ENCODE measurements around the gene DPP4. TPM values are rescaled to one million over a fixed set of nuclear protein-coding genes. Genes with fewer than 3 reads are reported as not detected.

The DPP4 gene
- total RNA-seq, 2 experiments from 2014 or later = not detected

- no TSS peak for BruUV-seq (replicated peaks)
- H3K36me3 ChIP-seq (ENCODE audit: insufficient read depth, low read length) = no peaks in the 10 kb centered on the region
- no peak overlapping the region for H3K4me2 ChIP-seq (ENCODE audit: low read length)
- ChIA-PET POLR2A (no interaction called here), CTCF (ENCODE audit: unreplicated experiment) (interaction anchor here (0.7 kb wide), 1 partner anchor 87 kb away, joined by 3 read pairs; no protein-coding TSS in a partner anchor)
- H3K9me3 ChIP-seq (ENCODE audit: low read length) = no peaks in the 10 kb centered on the region
- H3K9me2 ChIP-seq (ENCODE audit: insufficient read depth, low read length) = no peaks in the 10 kb centered on the region
- H3K27ac ChIP-seq (ENCODE audit: low read depth, low read length, poor library complexity, severe bottlenecking) = no peak overlapping the region
- no peak for TF ChIP-seq EZH2phosphoT487 (IDR thresholded peaks at IDR 0.05; ENCODE audit: borderline replicate concordance, low read depth, low read length)
- no peak for TF ChIP-seq CTCF (conservative IDR thresholded peaks at IDR 0.05; ENCODE audit: low read length)
- no peaks in the 10 kb centered on the region for H3K4me1 ChIP-seq (ENCODE audit: insufficient read depth, low read length, poor library complexity, severe bottlenecking)
- H4K20me1 ChIP-seq (ENCODE audit: insufficient read depth, low read length) = no peaks in the 10 kb centered on the region
- intact Hi-C loops (cut with micrococcal nuclease; ENCODE audit: unreplicated experiment) = no loop called here
- no peak overlapping the region for H2AFZ ChIP-seq (ENCODE audit: low read length)
- DNase-seq (ENCODE audit: low spot score) = no peak
- no peak overlapping the region for H3K4me3 ChIP-seq (ENCODE audit: low read depth, low read length, poor library complexity, severe bottlenecking)
- H3K79me2 ChIP-seq (ENCODE audit: insufficient read depth, low read depth, low read length) = no peaks in the 10 kb centered on the region
Observed at GRCh38 chr2:161991991-161992390, 82.0 kb downstream of the DPP4 start.

GRCh38 chr2:161990741-161991140, 83.3 kb downstream of the DPP4 start:
- no peaks in the 10 kb centered on the region for H4K20me1 ChIP-seq (ENCODE audit: insufficient read depth, low read length)
- TF ChIP-seq CTCF (conservative IDR thresholded peaks at IDR 0.05; ENCODE audit: low read length) (no peak), EZH2phosphoT487 (IDR thresholded peaks at IDR 0.05; ENCODE audit: borderline replicate concordance, low read depth, low read length) (no peak)
- intact Hi-C loops (cut with micrococcal nuclease; ENCODE audit: unreplicated experiment) = no loop called here
- no peak overlapping the region for H3K4me3 ChIP-seq (ENCODE audit: low read depth, low read length, poor library complexity, severe bottlenecking)
- H2AFZ ChIP-seq (ENCODE audit: low read length) = no peak overlapping the region
- no peaks in the 10 kb centered on the region for H3K9me2 ChIP-seq (ENCODE audit: insufficient read depth, low read length)
- no peak overlapping the region for H3K27ac ChIP-seq (ENCODE audit: low read depth, low read length, poor library complexity, severe bottlenecking)
- ChIA-PET CTCF (ENCODE audit: unreplicated experiment) (no interaction called here), POLR2A (interaction anchor here (0.6 to 1.7 kb wide), 2 partner anchors 9 to 239 kb away, joined by 5 read pairs; no protein-coding TSS in a partner anchor)
- no TSS peak for BruUV-seq (replicated peaks)
- no peak overlapping the region for H3K4me2 ChIP-seq (ENCODE audit: low read length)
- H3K79me2 ChIP-seq (ENCODE audit: insufficient read depth, low read depth, low read length) = no peaks in the 10 kb centered on the region
- H3K4me1 ChIP-seq (ENCODE audit: insufficient read depth, low read length, poor library complexity, severe bottlenecking) = no peaks in the 10 kb centered on the region
- no peak for DNase-seq (ENCODE audit: low spot score)
- no peaks in the 10 kb centered on the region for H3K9me3 ChIP-seq (ENCODE audit: low read length)
- no peaks in the 10 kb centered on the region for H3K36me3 ChIP-seq (ENCODE audit: insufficient read depth, low read length)

GRCh38 chr2:161990036-161990435, 84.0 kb downstream of the DPP4 start:
- POLR2A ChIA-PET = interaction anchor here (0.6 to 1.7 kb wide), 2 partner anchors 9 to 239 kb away, joined by 5 read pairs; no protein-coding TSS in a partner anchor
- Histone ChIP-seq H3K9me2 (ENCODE audit: insufficient read depth, low read length) (no peaks in the 10 kb centered on the region), H3K4me2 (ENCODE audit: low read length) (no peak overlapping the region), H3K27ac (ENCODE audit: low read depth, low read length, poor library complexity, severe bottlenecking) (no peak overlapping the region), H3K4me1 (ENCODE audit: insufficient read depth, low read length, poor library complexity, severe bottlenecking) (no peaks in the 10 kb centered on the region), H3K79me2 (ENCODE audit: insufficient read depth, low read depth, low read length) (no peaks in the 10 kb centered on the region), H4K20me1 (ENCODE audit: insufficient read depth, low read length) (no peaks in the 10 kb centered on the region), H3K36me3 (ENCODE audit: insufficient read depth, low read length) (no peaks in the 10 kb centered on the region), H3K9me3 (ENCODE audit: low read length) (no peaks in the 10 kb centered on the region), H2AFZ (ENCODE audit: low read length) (no peak overlapping the region), H3K4me3 (ENCODE audit: low read depth, low read length, poor library complexity, severe bottlenecking) (no peak overlapping the region)
- BruUV-seq (replicated peaks) = no TSS peak
- CTCF ChIA-PET (ENCODE audit: unreplicated experiment) = no interaction called here
- DNase-seq (ENCODE audit: low spot score) = no peak
- no peak for TF ChIP-seq CTCF (conservative IDR thresholded peaks at IDR 0.05; ENCODE audit: low read length)
- no peak for TF ChIP-seq EZH2phosphoT487 (IDR thresholded peaks at IDR 0.05; ENCODE audit: borderline replicate concordance, low read depth, low read length)
- intact Hi-C loops (cut with micrococcal nuclease; ENCODE audit: unreplicated experiment) = no loop called here

Data from OCI-LY7 (cell line).